GM12878 (cell line): Measurements from ENCODE around the gene CNGB1. TPM values are rescaled to one million over a fixed set of nuclear protein-coding genes. Genes with fewer than 3 reads are reported as not detected.
A peak's percentile ranks its signal among the peaks of the same experiment; 100 is the strongest.

Source experiments
- ATAC-seq: fragments of 200-7000 bp; cut with Tn5 transposase; 3 replicates; pipeline ENCODE4 v1.9.1; 2020; ENCODE audit warnings: mild to moderate bottlenecking, moderate library complexity
- BruUV-seq: library from RNA; stranded (reverse); fragments of 400-500 nt; replicated peaks from 2 replicates; lab custom pipeline; 2021; lab: Mats Ljungman, UMichigan
- CTCF ChIA-PET: fragments of 300-600 bp; sonication (Branson Sonifier 250); formaldehyde crosslinking; extraction: SDS; loops from one replicate; lab custom pipeline; 2021; ENCODE audit warnings: inconsistent platforms; lab: Yijun Ruan, JAX
- POLR2A ChIA-PET: fragments of 350-600 bp; formaldehyde crosslinking; extraction: SDS; loops from one replicate; lab custom pipeline; 2021; ENCODE audit warnings: inconsistent platforms; lab: Charles Lee
- RAD21 ChIA-PET: fragments of 300-600 bp; sonication (Branson Sonifier 250); formaldehyde crosslinking; loops from one replicate; lab custom pipeline; 2023; ENCODE audit warnings: antibody characterized with exemption; ENCODE audit not compliant: unreplicated experiment; lab: Charles Lee
- SMC1A ChIA-PET: fragments of 300-600 bp; sonication (Branson Sonifier 250); formaldehyde crosslinking; loops from one replicate; lab custom pipeline; 2023; ENCODE audit not compliant: unreplicated experiment, uncharacterized antibody; lab: Charles Lee
- DNase-seq: peaks from one replicate; pipeline ENCODE4 v3.0.0-alpha.2; 2011; ENCODE audit warnings: low read depth, low spot score
- FAIRE-seq: peaks from 3 replicates; lab custom pipeline; 2011; peaks lifted over from hg19 to GRCh38; lab: Jason Lieb, UNC
- H2AFZ ChIP-seq: 2 replicates; pipeline ENCODE4 v1.6.0; 2011; ENCODE audit warnings: low read depth, low read length, control low read depth; ENCODE audit not compliant: control insufficient read depth
- H3K27ac ChIP-seq: 2 replicates; pipeline ENCODE4 v1.5.1; 2011; ENCODE audit warnings: control low read depth; ENCODE audit not compliant: control insufficient read depth, insufficient read depth
- H3K27me3 ChIP-seq, 2 experiments: replicated peaks in 1 of 2; 2 replicates each; pipeline versions ENCODE4 v1.6.0 to v1.6.1; 2011; ENCODE audit warnings: low read length in 1 of 2; ENCODE audit not compliant: control insufficient read depth in 2 of 2, insufficient read depth in 2 of 2
- H3K36me3 ChIP-seq, 2 experiments: 2 replicates each; pipeline ENCODE4 v1.5.1; 2011; ENCODE audit warnings: low read length in 1 of 2; ENCODE audit not compliant: control insufficient read depth in 2 of 2, insufficient read depth in 2 of 2
- H3K4me1 ChIP-seq: 2 replicates; pipeline ENCODE4 v1.6.1; 2011; ENCODE audit warnings: mild to moderate bottlenecking, low read length, moderate library complexity, mixed read lengths; ENCODE audit not compliant: control insufficient read depth, insufficient read depth
- H3K4me2 ChIP-seq: 2 replicates; pipeline ENCODE4 v1.6.0; 2011; ENCODE audit warnings: control low read depth; ENCODE audit not compliant: control insufficient read depth, insufficient read depth
- H3K4me3 ChIP-seq: fragments of 200-600 bp; sonication (generic); 2 replicates; pipeline ENCODE4 v1.5.1; 2016
- H3K79me2 ChIP-seq: 2 replicates; pipeline ENCODE4 v1.6.0; 2011; ENCODE audit warnings: low read length; ENCODE audit not compliant: control insufficient read depth, insufficient read depth
- H3K9ac ChIP-seq: 2 replicates; pipeline ENCODE4 v1.8.0; 2011; ENCODE audit warnings: low read length, control low read depth, mixed read lengths; ENCODE audit not compliant: control insufficient read depth, insufficient read depth
- H3K9me3 ChIP-seq: replicated peaks from 3 replicates; pipeline ENCODE4 v1.5.1; 2011; ENCODE audit warnings: mild to moderate bottlenecking, low read length; ENCODE audit not compliant: control insufficient read depth, insufficient read depth
- H4K20me1 ChIP-seq: 2 replicates; pipeline ENCODE4 v1.6.0; 2011; ENCODE audit not compliant: control insufficient read depth, insufficient read depth
- E2F8 ChIP-seq: fragments of 450-650 bp; IDR thresholded peaks from 2 replicates; pipeline ENCODE4 v1.6.1; 2018; ENCODE audit warnings: mild to moderate bottlenecking, low read depth, moderate library complexity; ENCODE audit not compliant: partially characterized antibody
- WGBS: methylation state at CpG from one replicate; pipeline ENCODE4 v1.1.6; 2016; ENCODE audit warnings: low lambda C conversion rate; ENCODE audit not compliant: insufficient replicate concordance, insufficient coverage; ENCODE audit errors: missing lambda C conversion rate; 5-methylcytosine and 5-hydroxymethylcytosine counted together
- in situ Hi-C: fragments of 300-500 bp; cut with MboI; formaldehyde crosslinking; loops from 9 replicates; pipeline ENCODE4 v1.14.3; 2018; ENCODE audit warnings: mixed read lengths
- intact Hi-C: fragments of 100-400 bp; cut with micrococcal nuclease; formaldehyde crosslinking; loops from one replicate; pipeline ENCODE4 v1.14.2; 2022; ENCODE audit not compliant: unreplicated experiment
- polyA plus RNA-seq, 11 experiments: library from polyadenylated mRNA; depleted of rRNA in 4 of 11; unstranded in 6 of 11; stranded (reverse) in 5 of 11; fragments of >200 nt; fragmentation: Nextera tagmentation in 4 of 11; fragmentation: Illumina TruSeq in 1 of 11; extraction: Ambion mirVana in 4 of 11; extraction: Trizol in 1 of 11; gene quantifications; 1 replicate in 1 of 11; 2 replicates in 10 of 11; pipeline versions ENCODE4 v1.2.1 to v1.2.3, GENCODE V29; 2011 to 2016; ENCODE audit warnings: inconsistent platforms in 2 of 11, missing spikeins in 2 of 11, low read depth in 1 of 11
- total RNA-seq, 4 experiments: library from RNA; depleted of rRNA in 3 of 4; stranded (reverse); fragments of >200 nt in 3 of 4; fragmentation: Illumina TruSeq in 1 of 4; extraction: Trizol in 1 of 4; gene quantifications; 2 replicates each; pipeline versions ENCODE4 v1.2.1 to v1.2.3, GENCODE V29; 2013 to 2021
- TF ChIP-seq, protein P1 (sequence below): fragments of 450-650 bp; IDR thresholded peaks from 2 replicates; pipeline ENCODE4 v1.6.1; 2017; ENCODE audit warnings: mild to moderate bottlenecking

CNGB1 gene
- total and polyA plus RNA-seq, 10 of the 15 experiments (the other 5 are each of a cell fraction or from before 2014, with no cell fraction given): 0.03 TPM; not detected in 9

- no peaks in the 10 kb centered on the region for H3K9me3 ChIP-seq
- H3K4me3 ChIP-seq: no peak overlapping the region
- BruUV-seq: TSS peak; percentile 70
- H3K36me3 ChIP-seq: no peaks in the 10 kb centered on the region; a peak in 1 of 4 replicates
- TF ChIP-seq E2F8: no peak
- TF ChIP-seq, protein P1, sequence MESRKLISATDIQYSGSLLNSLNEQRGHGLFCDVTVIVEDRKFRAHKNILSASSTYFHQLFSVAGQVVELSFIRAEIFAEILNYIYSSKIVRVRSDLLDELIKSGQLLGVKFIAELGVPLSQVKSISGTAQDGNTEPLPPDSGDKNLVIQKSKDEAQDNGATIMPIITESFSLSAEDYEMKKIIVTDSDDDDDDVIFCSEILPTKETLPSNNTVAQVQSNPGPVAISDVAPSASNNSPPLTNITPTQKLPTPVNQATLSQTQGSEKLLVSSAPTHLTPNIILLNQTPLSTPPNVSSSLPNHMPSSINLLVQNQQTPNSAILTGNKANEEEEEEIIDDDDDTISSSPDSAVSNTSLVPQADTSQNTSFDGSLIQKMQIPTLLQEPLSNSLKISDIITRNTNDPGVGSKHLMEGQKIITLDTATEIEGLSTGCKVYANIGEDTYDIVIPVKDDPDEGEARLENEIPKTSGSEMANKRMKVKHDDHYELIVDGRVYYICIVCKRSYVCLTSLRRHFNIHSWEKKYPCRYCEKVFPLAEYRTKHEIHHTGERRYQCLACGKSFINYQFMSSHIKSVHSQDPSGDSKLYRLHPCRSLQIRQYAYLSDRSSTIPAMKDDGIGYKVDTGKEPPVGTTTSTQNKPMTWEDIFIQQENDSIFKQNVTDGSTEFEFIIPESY: no peak
- no peak overlapping the region for H2AFZ ChIP-seq
- peaks cover 13% of the 10 kb centered on the region for H3K4me1 ChIP-seq
- no peak for DNase-seq
- in situ Hi-C loops: no loop called here
- H3K9ac ChIP-seq: no peak overlapping the region
- ChIA-PET CTCF (interaction anchor here (0.9 to 3.8 kb wide), 5 partner anchors 19 to 199 kb away, joined by 3 to 20 read pairs (median 4); no protein-coding TSS in a partner anchor), POLR2A (no interaction called here), RAD21 (interaction anchor here (1.3 kb wide), 1 partner anchor 101 kb away, joined by 4 read pairs; no protein-coding TSS in a partner anchor), SMC1A (interaction anchor here (2.3 kb wide), 1 partner anchor 92 kb away, joined by 9 read pairs; no protein-coding TSS in a partner anchor)
- H3K79me2 ChIP-seq: peaks cover 12% of the 10 kb centered on the region
- 92% methylated on average over 3 of the region's 3 CpGs for WGBS
- FAIRE-seq: no peak
- H3K27ac ChIP-seq: no peak overlapping the region
- no peak for ATAC-seq
- H4K20me1 ChIP-seq: no peaks in the 10 kb centered on the region
- H3K27me3 ChIP-seq: no peaks in the 10 kb centered on the region
- peak overlapping the region; percentile 95 for H3K4me2 ChIP-seq
- intact Hi-C loops: no loop called here
Measured at GRCh38 chr16:57998992-57999365, 28.1 kb upstream of the CNGB1 start.
